ENCODE measurements around the gene TMEM175.

TMEM175 gene

GRCh38 chr4:896630-897029 is 35.6 kb upstream of the TMEM175 start:
- H3K36me3 ChIP-seq: peaks cover 12% of the 10 kb centered on the region
- TF ChIP-seq, protein P1, sequence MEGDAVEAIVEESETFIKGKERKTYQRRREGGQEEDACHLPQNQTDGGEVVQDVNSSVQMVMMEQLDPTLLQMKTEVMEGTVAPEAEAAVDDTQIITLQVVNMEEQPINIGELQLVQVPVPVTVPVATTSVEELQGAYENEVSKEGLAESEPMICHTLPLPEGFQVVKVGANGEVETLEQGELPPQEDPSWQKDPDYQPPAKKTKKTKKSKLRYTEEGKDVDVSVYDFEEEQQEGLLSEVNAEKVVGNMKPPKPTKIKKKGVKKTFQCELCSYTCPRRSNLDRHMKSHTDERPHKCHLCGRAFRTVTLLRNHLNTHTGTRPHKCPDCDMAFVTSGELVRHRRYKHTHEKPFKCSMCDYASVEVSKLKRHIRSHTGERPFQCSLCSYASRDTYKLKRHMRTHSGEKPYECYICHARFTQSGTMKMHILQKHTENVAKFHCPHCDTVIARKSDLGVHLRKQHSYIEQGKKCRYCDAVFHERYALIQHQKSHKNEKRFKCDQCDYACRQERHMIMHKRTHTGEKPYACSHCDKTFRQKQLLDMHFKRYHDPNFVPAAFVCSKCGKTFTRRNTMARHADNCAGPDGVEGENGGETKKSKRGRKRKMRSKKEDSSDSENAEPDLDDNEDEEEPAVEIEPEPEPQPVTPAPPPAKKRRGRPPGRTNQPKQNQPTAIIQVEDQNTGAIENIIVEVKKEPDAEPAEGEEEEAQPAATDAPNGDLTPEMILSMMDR (IDR thresholded peaks at IDR 0.05; ENCODE audit: low read depth, low read length): no peak

GRCh38 chr4:898123-898522 is 34.1 kb upstream of the TMEM175 start:
- no peak overlapping the region for H3K4me3 ChIP-seq (ENCODE audit: low read depth, low read length)
- no peaks in the 10 kb centered on the region for H3K4me1 ChIP-seq
- TF ChIP-seq, protein P1 (IDR thresholded peaks at IDR 0.05; ENCODE audit: low read depth, low read length): no peak
- no peaks in the 10 kb centered on the region for H3K27me3 ChIP-seq
- no peak for DNase-seq
- no peaks in the 10 kb centered on the region for H3K9me3 ChIP-seq
- peaks cover 8% of the 10 kb centered on the region for H3K36me3 ChIP-seq

More at GRCh38 chr4:896630-897029, 35.6 kb upstream of the TMEM175 start:
- Histone ChIP-seq H3K4me3 (ENCODE audit: low read depth, low read length) (no peak overlapping the region), H3K9me3 (no peaks in the 10 kb centered on the region), H3K4me1 (no peaks in the 10 kb centered on the region), H3K27me3 (no peaks in the 10 kb centered on the region)
- no peak for DNase-seq

- no peak for DNase-seq
- H3K36me3 ChIP-seq: peaks cover 8% of the 10 kb centered on the region
- no peaks in the 10 kb centered on the region for H3K27me3 ChIP-seq
- TF ChIP-seq, protein P1 (IDR thresholded peaks at IDR 0.05; ENCODE audit: low read depth, low read length): no peak
- no peak overlapping the region for H3K4me3 ChIP-seq (ENCODE audit: low read depth, low read length)
- H3K4me1 ChIP-seq: no peaks in the 10 kb centered on the region
- H3K9me3 ChIP-seq: no peaks in the 10 kb centered on the region
These were observed 33.2 kb upstream of the TMEM175 start for GRCh38 chr4:898869-899555.

DNA sequence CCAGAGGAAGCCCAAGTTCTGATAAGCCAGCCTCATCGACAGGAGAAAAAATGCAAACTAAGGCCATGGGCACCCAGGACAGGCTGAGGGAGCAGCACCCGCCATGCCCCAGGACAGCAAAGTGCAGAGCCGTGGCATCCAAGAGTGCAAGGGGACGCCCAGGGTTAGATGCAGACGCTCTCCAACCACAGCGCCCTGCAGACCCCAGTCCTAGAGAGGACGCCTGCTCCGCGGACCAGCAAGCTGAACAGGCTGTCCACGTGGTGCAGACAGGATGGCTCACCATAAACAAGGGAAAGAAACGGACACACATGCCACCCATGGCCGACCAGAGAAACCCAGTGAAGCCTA is 32.7 kb upstream of the TMEM175 start:
- Histone ChIP-seq H3K4me3 (ENCODE audit: low read depth, low read length) (no peak overlapping the region), H3K36me3 (peaks cover 8% of the 10 kb centered on the region), H3K9me3 (no peaks in the 10 kb centered on the region), H3K4me1 (no peaks in the 10 kb centered on the region), H3K27me3 (no peaks in the 10 kb centered on the region)
- TF ChIP-seq, protein P1 (IDR thresholded peaks at IDR 0.05; ENCODE audit: low read depth, low read length): no peak
- no peak for DNase-seq

DNA sequence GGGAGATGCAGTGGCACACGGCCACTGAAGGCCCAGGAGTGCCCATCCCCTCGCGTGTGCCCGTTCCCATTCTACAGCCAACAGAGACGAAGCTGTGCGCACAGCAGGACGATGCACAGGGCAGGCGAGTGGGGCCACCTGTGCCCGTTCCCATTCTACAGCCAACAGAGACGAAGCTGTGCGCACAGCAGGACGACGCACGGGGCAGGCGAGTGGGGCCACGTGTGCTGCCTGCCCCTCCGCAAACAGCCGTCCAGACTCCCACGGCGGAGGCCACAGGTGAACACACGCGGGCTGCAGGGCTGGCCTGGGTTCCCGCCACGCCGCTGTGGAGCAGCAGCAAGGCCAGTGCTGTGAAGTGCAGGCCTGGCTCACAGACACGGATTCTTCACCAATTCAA is 32.2 kb upstream of the TMEM175 start:
- peaks cover 10% of the 10 kb centered on the region for H3K36me3 ChIP-seq

GRCh38 chr4:900721-901120 is 31.5 kb upstream of the TMEM175 start:
- Histone ChIP-seq H3K36me3 (peaks cover 10% of the 10 kb centered on the region), H3K4me3 (ENCODE audit: low read depth, low read length) (no peak overlapping the region), H3K27me3 (no peaks in the 10 kb centered on the region), H3K9me3 (peaks cover 2% of the 10 kb centered on the region; the same call in 1 of the 2 replicates), H3K4me1 (no peaks in the 10 kb centered on the region)
- DNase-seq: no peak
- TF ChIP-seq, protein P1 (IDR thresholded peaks at IDR 0.05; ENCODE audit: low read depth, low read length): no peak

More for the DNA sequence above, 32.2 kb upstream of the TMEM175 start:
- no peak for DNase-seq
- Histone ChIP-seq H3K9me3 (no peaks in the 10 kb centered on the region), H3K4me1 (no peaks in the 10 kb centered on the region), H3K4me3 (ENCODE audit: low read depth, low read length) (no peak overlapping the region), H3K27me3 (no peaks in the 10 kb centered on the region)
- TF ChIP-seq, protein P1 (IDR thresholded peaks at IDR 0.05; ENCODE audit: low read depth, low read length): no peak
